Thymus (tissue), 11 donors: Measurements from ENCODE around the gene EPDR1. TPM values are rescaled to one million over a fixed set of nuclear protein-coding genes. Genes with fewer than 3 reads are reported as not detected.

Experiments
- DNase-seq, 9 donors: peaks; one replicate each; pipeline ENCODE4 v3.0.0-alpha.2; 2013; ENCODE audit warnings: low spot score in 9 of 9, low read depth in 6 of 9, missing footprints in 1 of 9
- H3K27ac ChIP-seq, 2 donors: one replicate each; pipeline ENCODE4 v1.5.1; 2013; ENCODE audit warnings: control low read depth in 1 of 2, low read depth in 1 of 2, low read length in 1 of 2, mild to moderate bottlenecking in 1 of 2, moderate library complexity in 1 of 2
- H3K27me3 ChIP-seq, 2 donors: one replicate each; pipeline ENCODE4 v1.5.1; 2013; ENCODE audit warnings: low read length in 1 of 2; ENCODE audit not compliant: control insufficient read depth in 2 of 2, insufficient read depth in 1 of 2
- H3K36me3 ChIP-seq, 2 donors: one replicate each; pipeline ENCODE4 v1.5.1; 2013; ENCODE audit warnings: low read length in 1 of 2, mild to moderate bottlenecking in 1 of 2, moderate library complexity in 1 of 2; ENCODE audit not compliant: control insufficient read depth in 2 of 2, insufficient read depth in 2 of 2
- H3K4me1 ChIP-seq, 2 donors: one replicate each; pipeline ENCODE4 v1.5.1; 2013; ENCODE audit warnings: low read length in 2 of 2; ENCODE audit not compliant: control insufficient read depth in 2 of 2, insufficient read depth in 2 of 2
- H3K4me3 ChIP-seq, 2 donors: one replicate each; pipeline ENCODE4 v1.5.1; 2013; ENCODE audit warnings: low read length in 2 of 2, control low read depth in 1 of 2, mild to moderate bottlenecking in 1 of 2
- H3K9me3 ChIP-seq, 2 donors: one replicate each; pipeline ENCODE4 v1.5.1; 2013; ENCODE audit warnings: low read length in 1 of 2, mild to moderate bottlenecking in 1 of 2; ENCODE audit not compliant: control insufficient read depth in 2 of 2, insufficient read depth in 1 of 2
- WGBS: extraction: QIAGEN DNeasy Blood & Tissue Kit; methylation state at CpG from one replicate; pipeline ENCODE4 v1.1.7; 2013; 5-methylcytosine and 5-hydroxymethylcytosine counted together
- polyA plus RNA-seq: library from polyadenylated mRNA; stranded (reverse); fragments of 200-250 nt; gene quantifications from one replicate; pipeline ENCODE4 v1.2.3, GENCODE V29; 2013
- total RNA-seq: library from RNA; stranded (reverse); fragments of 120-200 nt; gene quantifications from one replicate; pipeline ENCODE4 v1.2.4, GENCODE V29; 2013
- donor health status: healthy.

EPDR1 gene
- total and polyA plus RNA-seq, 2 donors, result 7.2 to 10.7 TPM

GRCh38 chr7:37924491-37925041 is 4.1 kb downstream of the EPDR1 start:
- peaks cover 8 to 11% of the 10 kb centered on the region in 2 donors for H3K4me1 ChIP-seq
- H3K27ac ChIP-seq, result no peak overlapping the region
- DNase-seq, result no peak
- 94% methylated on average over 3 of the region's 3 CpGs for WGBS
- no peak overlapping the region for H3K4me3 ChIP-seq
- peaks cover 0 to 2% of the 10 kb centered on the region in 2 donors for H3K9me3 ChIP-seq
- peaks cover 0 to 3% of the 10 kb centered on the region in 2 donors for H3K36me3 ChIP-seq
- H3K27me3 ChIP-seq, result no peaks in the 10 kb centered on the region

GRCh38 chr7:37925620-37926019 is 5.2 kb downstream of the EPDR1 start:
- DNase-seq, result no peak
- H3K9me3 ChIP-seq, result peaks cover 0 to 2% of the 10 kb centered on the region in 2 donors
- H3K27ac ChIP-seq, result no peak overlapping the region
- 95% methylated on average over 1 of the region's 1 CpG for WGBS
- peaks cover 7 to 8% of the 10 kb centered on the region in 2 donors for H3K4me1 ChIP-seq
- no peaks in the 10 kb centered on the region for H3K27me3 ChIP-seq
- H3K4me3 ChIP-seq, result no peak overlapping the region
- H3K36me3 ChIP-seq, result peaks cover 0 to 3% of the 10 kb centered on the region in 2 donors

DNA sequence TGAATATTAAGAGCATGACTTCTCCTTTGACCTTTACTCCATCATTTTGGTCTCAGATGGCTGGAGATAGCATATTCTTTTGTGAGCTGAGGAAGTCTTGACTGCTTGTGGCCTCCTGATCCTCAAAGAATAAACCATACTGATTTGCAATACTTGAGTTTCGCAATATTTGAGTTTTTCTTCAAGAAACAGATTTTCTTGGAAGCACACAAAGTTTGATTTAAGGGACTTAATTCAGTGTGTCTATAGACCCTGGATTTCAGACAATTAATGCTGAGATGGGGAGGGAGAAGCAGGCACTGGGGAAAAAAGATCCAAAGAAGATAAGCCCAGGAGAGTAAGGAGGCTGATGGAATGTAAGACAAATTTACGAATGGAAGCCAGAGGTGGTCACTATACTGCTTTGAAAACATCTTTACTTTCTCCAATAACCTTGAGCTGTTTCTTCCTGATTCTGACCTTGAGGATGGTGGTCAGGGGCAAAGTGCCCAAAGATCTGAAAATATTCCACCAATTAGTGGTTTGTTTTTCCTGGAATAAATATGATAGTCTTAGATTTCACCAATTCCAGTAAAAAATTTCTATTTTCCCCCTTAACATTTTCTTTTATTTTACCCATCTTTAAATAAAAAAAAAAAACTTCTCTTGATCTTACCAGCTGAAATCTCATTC is 7.5 kb downstream of the EPDR1 start:
- Histone ChIP-seq H3K4me3 (no peak overlapping the region), H3K27ac (no peak overlapping the region), H3K27me3 (no peaks in the 10 kb centered on the region), H3K4me1 (no peaks in the 10 kb centered on the region), H3K36me3 (peaks cover 0 to 3% of the 10 kb centered on the region in 2 donors), H3K9me3 (no peaks in the 10 kb centered on the region)
- no peak for DNase-seq
- 98% methylated on average over 2 of the region's 2 CpGs for WGBS

GRCh38 chr7:37928878-37929277 is 8.4 kb downstream of the EPDR1 start:
- Histone ChIP-seq H3K36me3 (peaks cover 0 to under 1% of the 10 kb centered on the region in 2 donors), H3K27ac (no peak overlapping the region), H3K4me1 (no peaks in the 10 kb centered on the region), H3K27me3 (no peaks in the 10 kb centered on the region), H3K4me3 (no peak overlapping the region), H3K9me3 (no peaks in the 10 kb centered on the region)
- WGBS, result 97% methylated on average over 4 of the region's 4 CpGs
- no peak for DNase-seq

DNA sequence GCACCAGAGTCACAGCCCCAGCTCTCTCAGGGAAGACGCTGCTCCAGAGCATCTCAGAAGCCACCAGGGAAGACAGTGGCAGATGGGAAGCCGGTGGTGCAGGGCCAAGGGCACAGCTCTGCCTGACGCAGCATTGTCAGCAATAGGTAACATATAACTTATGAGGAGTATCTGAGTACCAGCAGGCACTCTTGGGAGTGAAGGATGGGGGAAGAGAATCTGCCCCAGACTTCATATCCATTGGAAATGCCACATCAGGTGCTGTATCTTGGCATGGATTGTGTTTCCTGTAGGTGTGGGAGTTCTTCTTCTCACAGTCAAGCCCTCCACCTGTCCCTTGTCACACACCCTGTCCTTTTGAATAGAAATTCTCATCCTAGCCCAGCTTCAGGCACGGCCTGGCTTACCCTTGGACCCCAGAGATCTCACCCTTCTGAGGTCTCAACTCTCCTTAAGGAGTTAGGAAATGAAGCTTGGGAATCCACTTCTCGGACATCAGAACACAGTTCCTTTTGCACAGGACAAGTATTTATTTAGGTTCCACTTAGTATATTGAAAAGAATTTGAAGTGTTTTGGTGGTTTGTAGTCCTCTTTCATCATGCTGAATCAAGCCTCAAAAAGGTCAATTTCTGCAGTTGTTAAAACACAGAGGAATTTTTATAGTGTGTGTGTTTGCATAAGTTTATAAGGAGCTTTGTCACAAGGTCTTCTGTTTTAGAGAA is 9.9 kb downstream of the EPDR1 start:
- Histone ChIP-seq H3K4me1 (no peaks in the 10 kb centered on the region), H3K9me3 (no peaks in the 10 kb centered on the region), H3K27ac (no peak overlapping the region), H3K36me3 (no peaks in the 10 kb centered on the region), H3K4me3 (no peak overlapping the region), H3K27me3 (no peaks in the 10 kb centered on the region)
- no peak for DNase-seq
- 98% methylated on average over 5 of the region's 5 CpGs for WGBS

- Histone ChIP-seq H3K36me3 (no peaks in the 10 kb centered on the region), H3K9me3 (no peaks in the 10 kb centered on the region), H3K27me3 (no peaks in the 10 kb centered on the region), H3K4me1 (no peaks in the 10 kb centered on the region), H3K4me3 (no peak overlapping the region), H3K27ac (no peak overlapping the region)
- 93% methylated on average over 2 of the region's 2 CpGs for WGBS
- DNase-seq, result no peak
These were observed 12.1 kb downstream of the EPDR1 start for GRCh38 chr7:37932543-37932942.

DNA sequence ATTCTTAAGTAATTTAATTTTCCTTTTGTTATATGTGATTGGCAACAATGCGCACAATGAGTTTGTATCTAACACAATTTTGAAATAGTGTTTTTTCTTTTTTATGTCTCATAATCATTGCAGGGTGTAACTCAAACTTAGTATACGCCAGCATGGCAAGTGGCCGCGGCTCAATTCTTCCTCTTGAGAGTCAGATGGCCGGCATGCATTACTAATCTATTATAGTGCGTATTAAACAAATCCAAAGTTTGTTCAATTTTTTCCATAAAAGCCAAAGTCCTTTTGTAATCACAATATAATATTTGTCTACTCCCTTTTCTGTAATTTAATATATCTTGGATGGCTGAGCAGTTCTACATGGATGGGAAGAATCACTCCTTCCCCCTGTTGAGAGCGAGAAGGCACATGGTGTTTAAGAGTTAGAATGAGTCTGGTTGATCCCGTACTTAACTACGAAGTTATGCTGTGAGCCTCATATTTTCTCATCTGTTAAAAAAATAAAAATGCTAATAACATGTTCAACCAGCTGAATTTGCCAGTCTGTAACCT is 12.7 kb downstream of the EPDR1 start:
- Histone ChIP-seq H3K27ac (no peak overlapping the region), H3K4me1 (no peaks in the 10 kb centered on the region), H3K36me3 (no peaks in the 10 kb centered on the region), H3K9me3 (no peaks in the 10 kb centered on the region), H3K4me3 (no peak overlapping the region), H3K27me3 (no peaks in the 10 kb centered on the region)
- DNase-seq, result no peak
- WGBS, result 85% methylated on average over 9 of the region's 9 CpGs

DNA sequence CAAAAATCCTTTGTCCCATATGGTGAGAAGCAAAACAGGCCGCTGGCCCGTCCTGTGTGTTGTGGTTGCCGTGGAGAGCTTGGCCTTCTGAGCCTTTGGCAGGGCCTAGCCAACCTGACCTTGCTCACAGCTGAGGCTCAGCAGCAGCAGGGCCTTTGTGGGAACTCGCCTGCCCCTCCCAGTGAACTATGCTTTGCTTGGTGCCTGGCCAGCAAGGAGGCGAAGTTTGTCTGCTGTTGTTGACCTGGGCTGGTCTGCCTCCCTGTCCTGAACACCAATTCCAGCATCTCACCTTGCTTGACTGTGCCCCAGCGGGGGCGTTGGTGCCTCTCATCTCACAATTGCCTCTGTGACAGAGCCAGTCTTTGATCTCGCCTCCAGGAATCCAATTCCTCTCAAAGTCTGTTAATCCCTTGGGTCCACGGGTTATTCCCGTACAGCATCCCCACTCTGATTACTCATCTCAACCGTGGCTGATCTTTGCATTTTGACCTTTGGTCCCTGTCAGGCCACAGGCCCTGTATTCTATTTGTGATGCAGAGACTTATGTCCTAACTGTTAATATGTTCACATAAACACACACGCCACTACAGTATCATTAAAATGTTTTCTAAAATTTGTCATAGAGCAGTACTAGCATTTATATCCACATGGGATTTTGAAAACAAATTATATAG is 22.6 kb downstream of the EPDR1 start:
- Histone ChIP-seq H3K4me1 (no peaks in the 10 kb centered on the region), H3K9me3 (no peaks in the 10 kb centered on the region), H3K4me3 (no peak overlapping the region), H3K36me3 (no peaks in the 10 kb centered on the region), H3K27ac (no peak overlapping the region), H3K27me3 (no peaks in the 10 kb centered on the region)
- no peak for DNase-seq
- WGBS, result 94% methylated on average over 12 of the region's 12 CpGs
